GM21529 (cell line): Measurements from ENCODE around the gene IL6R.

Experiments
- ATAC-seq: cut with Tn5 transposase; IDR thresholded peaks from one replicate; pipeline ENCODE4 v1.9.1; 2021; ENCODE audit not compliant: unreplicated experiment

IL6R gene

GRCh38 chr1:154423988-154424326 is 18.8 kb downstream of the IL6R start:
- no peak for ATAC-seq

GRCh38 chr1:154425172-154425571 is 20.0 kb downstream of the IL6R start:
- no peak for ATAC-seq

GRCh38 chr1:154427173-154428139 is 22.3 kb downstream of the IL6R start:
- no peak for ATAC-seq

GRCh38 chr1:154429118-154429517 is 24.0 kb downstream of the IL6R start:
- no peak for ATAC-seq

- ATAC-seq: no peak
Observed at GRCh38 chr1:154429841-154430611, 24.9 kb downstream of the IL6R start.

- no peak for ATAC-seq
Observed at GRCh38 chr1:154430903-154431302, 25.8 kb downstream of the IL6R start.

GRCh38 chr1:154431586-154432373 is 26.6 kb downstream of the IL6R start:
- no peak for ATAC-seq

- ATAC-seq: no peak
Observed at GRCh38 chr1:154433161-154433764, 28.1 kb downstream of the IL6R start.

GRCh38 chr1:154434346-154435085 is 29.4 kb downstream of the IL6R start:
- no peak for ATAC-seq

- no peak for ATAC-seq
Observed at GRCh38 chr1:154435599-154436200, 30.6 kb downstream of the IL6R start.

GRCh38 chr1:154436433-154436832 is 31.3 kb downstream of the IL6R start:
- no peak for ATAC-seq

- peak; percentile 6 for ATAC-seq
Observed at GRCh38 chr1:154440036-154440804, 35.1 kb downstream of the IL6R start.

- no peak for ATAC-seq
Observed at GRCh38 chr1:154441241-154441888, 36.2 kb downstream of the IL6R start.

- ATAC-seq: no peak
Observed at GRCh38 chr1:154442006-154442740, 37.0 kb downstream of the IL6R start.

GRCh38 chr1:154443274-154444013 is 38.3 kb downstream of the IL6R start:
- ATAC-seq: no peak

- peak; percentile 66 for ATAC-seq
Observed at GRCh38 chr1:154445040-154445472, 39.9 kb downstream of the IL6R start.

GRCh38 chr1:154446292-154446691 is 41.1 kb downstream of the IL6R start:
- no peak for ATAC-seq
